A549 (cell line): ENCODE data around the gene RYR3.

Experiments used
- EP300 ChIP-seq, 2 experiments: fragments of >200 bp; sonication (Bioruptor Twin); formaldehyde crosslinking; IDR thresholded peaks; 2 replicates in 1 of 2; 3 replicates in 1 of 2; pipeline ENCODE4 v1.6.1; 2016 to 2017
- ESRRA ChIP-seq: fragments of 150-350 bp; IDR thresholded peaks from 2 replicates; pipeline ENCODE4 v1.6.1; 2014; ENCODE audit warnings: mild to moderate bottlenecking, low read length, borderline replicate concordance
- MAZ ChIP-seq: fragments of 150-350 bp; IDR thresholded peaks from 2 replicates; pipeline ENCODE4 v1.6.1; 2014; ENCODE audit warnings: antibody characterized with exemption, low read depth, low read length, borderline replicate concordance
- POLR2A ChIP-seq: IDR thresholded peaks from 2 replicates; pipeline ENCODE4 v1.6.1; 2012; ENCODE audit warnings: mild to moderate bottlenecking, low read length
- RFX5 ChIP-seq: fragments of 450-650 bp; IDR thresholded peaks from 2 replicates; pipeline ENCODE4 v1.7.1; 2014; ENCODE audit warnings: antibody characterized with exemption, mild to moderate bottlenecking, moderate library complexity
- ZC3H11A ChIP-seq: fragments of 450-650 bp; IDR thresholded peaks from 2 replicates; pipeline ENCODE4 v1.6.1; 2014; ENCODE audit warnings: antibody characterized with exemption, mild to moderate bottlenecking
- ZFP36 ChIP-seq: fragments of 450-650 bp; IDR thresholded peaks from 2 replicates; pipeline ENCODE4 v1.6.1; 2014; ENCODE audit warnings: borderline replicate concordance; ENCODE audit not compliant: partially characterized antibody
- TF ChIP-seq, protein P1 (sequence below): fragments of >200 bp; sonication (Bioruptor Twin); formaldehyde crosslinking; IDR thresholded peaks from 3 replicates; pipeline ENCODE4 v1.5.1; 2016

GRCh38 chr15:33600212-33600611, 289.4 kb downstream of the RYR3 start:
- TF ChIP-seq, protein P1, sequence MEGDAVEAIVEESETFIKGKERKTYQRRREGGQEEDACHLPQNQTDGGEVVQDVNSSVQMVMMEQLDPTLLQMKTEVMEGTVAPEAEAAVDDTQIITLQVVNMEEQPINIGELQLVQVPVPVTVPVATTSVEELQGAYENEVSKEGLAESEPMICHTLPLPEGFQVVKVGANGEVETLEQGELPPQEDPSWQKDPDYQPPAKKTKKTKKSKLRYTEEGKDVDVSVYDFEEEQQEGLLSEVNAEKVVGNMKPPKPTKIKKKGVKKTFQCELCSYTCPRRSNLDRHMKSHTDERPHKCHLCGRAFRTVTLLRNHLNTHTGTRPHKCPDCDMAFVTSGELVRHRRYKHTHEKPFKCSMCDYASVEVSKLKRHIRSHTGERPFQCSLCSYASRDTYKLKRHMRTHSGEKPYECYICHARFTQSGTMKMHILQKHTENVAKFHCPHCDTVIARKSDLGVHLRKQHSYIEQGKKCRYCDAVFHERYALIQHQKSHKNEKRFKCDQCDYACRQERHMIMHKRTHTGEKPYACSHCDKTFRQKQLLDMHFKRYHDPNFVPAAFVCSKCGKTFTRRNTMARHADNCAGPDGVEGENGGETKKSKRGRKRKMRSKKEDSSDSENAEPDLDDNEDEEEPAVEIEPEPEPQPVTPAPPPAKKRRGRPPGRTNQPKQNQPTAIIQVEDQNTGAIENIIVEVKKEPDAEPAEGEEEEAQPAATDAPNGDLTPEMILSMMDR = no peak
- no peak for TF ChIP-seq RFX5
- no peak for TF ChIP-seq ZFP36
- TF ChIP-seq MAZ = no peak
- TF ChIP-seq ESRRA = no peak
- TF ChIP-seq EP300 (IDR thresholded peaks at IDR 0.05) = no peak
- no peak for TF ChIP-seq POLR2A
- no peak for TF ChIP-seq ZC3H11A
